ENCODE results near the gene HTATSF1. TPM values are rescaled to one million over a fixed set of nuclear protein-coding genes. Genes with fewer than 3 reads are reported as not detected.

HTATSF1 gene
- total and polyA plus RNA-seq, 4 donors, result 28.0 to 65.4 (median 30.2) TPM

DNA sequence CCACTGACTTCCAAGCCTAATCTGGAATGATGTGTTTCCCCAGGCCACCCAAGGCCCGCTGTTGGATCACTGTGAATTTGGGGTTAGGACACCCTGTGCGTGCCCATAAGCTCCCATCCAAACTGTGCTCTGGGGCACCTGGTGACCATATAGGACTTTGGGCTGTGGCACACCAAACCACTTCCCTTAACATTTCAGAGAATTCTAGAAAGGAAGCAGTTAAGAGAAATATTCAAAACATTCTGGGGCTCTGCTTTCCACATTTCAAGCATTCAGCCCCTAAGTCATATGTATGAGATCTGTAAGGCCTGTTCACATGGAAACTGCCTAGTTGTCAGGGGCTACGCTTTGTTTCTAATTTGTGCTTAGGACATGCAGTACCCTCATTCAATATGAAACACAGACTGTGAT, 49.0 kb downstream of the HTATSF1 start:
- ATAC-seq (ENCODE audit: low FRiP score), result no peak
- Histone ChIP-seq H3K4me1 (ENCODE audit: control insufficient read depth in 1 of 2, insufficient read depth in 2 of 2, low read length in 2 of 2) (no peaks in the 10 kb centered on the region), H3K4me3 (ENCODE audit: low read length in 2 of 2) (no peak overlapping the region), H3K27me3 (ENCODE audit: control insufficient read depth in 1 of 2, insufficient read depth in 2 of 2, low read length in 1 of 2) (no peaks in the 10 kb centered on the region), H3K9me3 (ENCODE audit: control insufficient read depth, low read length) (no peaks in the 10 kb centered on the region), H3K36me3 (ENCODE audit: control insufficient read depth in 1 of 2, insufficient read depth in 2 of 2, low read length in 1 of 2) (no peaks in the 10 kb centered on the region), H3K27ac (ENCODE audit: low read depth in 1 of 2, low read length in 2 of 2) (no peak overlapping the region)
- intact Hi-C loops (cut with DNase I), result no loop called here
- WGBS, 2 donors, result 77 to 93% methylated on average over 3 of the region's 3 CpGs
- no peak for DNase-seq

DNA sequence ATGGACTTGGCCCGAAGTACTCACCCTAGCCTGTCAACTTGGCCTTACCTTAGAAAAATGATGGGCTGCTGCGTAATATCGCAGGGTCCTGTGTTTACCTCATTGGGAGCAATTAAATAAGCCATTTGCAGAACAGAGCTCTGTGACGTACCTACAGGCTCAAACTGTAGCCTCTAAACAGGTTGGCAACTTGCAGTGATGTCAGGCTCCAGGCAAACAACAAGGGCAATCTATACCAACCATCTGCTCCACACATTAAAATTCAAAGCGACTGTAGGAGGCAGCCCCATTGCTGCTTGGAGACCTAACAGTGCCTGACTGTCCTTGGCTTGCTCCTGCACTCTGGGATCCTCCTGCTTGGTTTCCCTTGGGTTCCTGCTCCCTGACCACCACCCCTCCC, 51.8 kb downstream of the HTATSF1 start:
- Histone ChIP-seq H3K27me3 (ENCODE audit: control insufficient read depth in 1 of 2, insufficient read depth in 2 of 2, low read length in 1 of 2) (no peaks in the 10 kb centered on the region), H3K4me1 (ENCODE audit: control insufficient read depth in 1 of 2, insufficient read depth in 2 of 2, low read length in 2 of 2) (no peaks in the 10 kb centered on the region), H3K36me3 (ENCODE audit: control insufficient read depth in 1 of 2, insufficient read depth in 2 of 2, low read length in 1 of 2) (no peaks in the 10 kb centered on the region), H3K9me3 (ENCODE audit: control insufficient read depth, low read length) (no peaks in the 10 kb centered on the region), H3K27ac (ENCODE audit: low read depth in 1 of 2, low read length in 2 of 2) (no peak overlapping the region), H3K4me3 (ENCODE audit: low read length in 2 of 2) (no peak overlapping the region)
- no peak for DNase-seq
- WGBS, 2 donors, result 76 to 87% methylated on average over 5 of the region's 5 CpGs
- intact Hi-C loops (cut with DNase I), result no loop called here
- ATAC-seq (ENCODE audit: low FRiP score), result no peak

DNA sequence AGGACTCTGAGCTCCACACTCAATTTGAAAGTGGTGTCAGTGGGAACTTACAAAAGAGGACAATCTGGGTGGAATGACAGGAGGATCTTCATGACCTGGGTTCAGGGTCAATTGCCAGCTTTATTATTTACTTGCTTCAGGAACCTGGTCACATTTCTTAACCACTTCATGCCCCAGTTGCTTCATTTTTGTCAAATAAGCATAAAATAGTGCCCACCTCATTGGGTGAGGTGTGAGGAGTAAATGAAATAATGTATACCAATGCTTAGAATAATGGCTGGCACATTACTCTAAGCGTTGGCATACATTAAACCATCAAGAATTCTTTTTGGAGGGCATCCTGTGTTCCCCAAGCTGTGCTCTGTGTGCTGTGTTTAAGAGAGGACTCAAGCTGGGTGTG, 54.0 kb downstream of the HTATSF1 start:
- Histone ChIP-seq H3K36me3 (ENCODE audit: control insufficient read depth in 1 of 2, insufficient read depth in 2 of 2, low read length in 1 of 2) (no peaks in the 10 kb centered on the region), H3K4me3 (ENCODE audit: low read length in 2 of 2) (no peak overlapping the region), H3K27ac (ENCODE audit: low read depth in 1 of 2, low read length in 2 of 2) (no peak overlapping the region), H3K27me3 (ENCODE audit: control insufficient read depth in 1 of 2, insufficient read depth in 2 of 2, low read length in 1 of 2) (no peaks in the 10 kb centered on the region), H3K4me1 (ENCODE audit: control insufficient read depth in 1 of 2, insufficient read depth in 2 of 2, low read length in 2 of 2) (no peaks in the 10 kb centered on the region), H3K9me3 (ENCODE audit: control insufficient read depth, low read length) (no peaks in the 10 kb centered on the region)
- 67 to 85% methylated on average over 1 of the region's 1 CpG for WGBS, 2 donors
- intact Hi-C loops (cut with DNase I), result no loop called here
- DNase-seq (no peak), ATAC-seq (ENCODE audit: low FRiP score) (no peak)

DNA sequence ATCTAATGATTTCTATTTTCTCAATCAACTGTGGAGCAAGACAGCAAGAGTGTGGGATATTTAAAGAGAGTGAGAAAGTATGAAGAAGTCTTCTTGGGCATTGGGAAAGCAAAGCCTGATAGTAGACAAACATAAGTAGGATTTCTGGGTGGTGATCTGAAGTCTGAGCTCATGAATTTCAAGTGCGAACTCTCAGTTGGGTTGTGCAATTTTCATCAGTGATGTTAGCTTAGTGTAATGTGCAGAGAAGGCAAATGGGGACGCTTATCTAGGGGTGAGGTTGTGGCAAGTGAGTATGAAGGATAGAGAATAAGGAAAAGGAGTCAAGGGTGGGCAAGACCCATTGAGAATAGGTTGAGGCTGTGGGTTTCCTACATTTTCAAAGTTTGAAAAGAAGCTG, 58.3 kb downstream of the HTATSF1 start:
- H3K9me3 ChIP-seq (ENCODE audit: control insufficient read depth, low read length), result no peaks in the 10 kb centered on the region
- H3K4me3 ChIP-seq (ENCODE audit: low read length in 2 of 2), result no peak overlapping the region
- intact Hi-C loops (cut with DNase I), result no loop called here
- DNase-seq (no peak), ATAC-seq (ENCODE audit: low FRiP score) (no peak)
- no peak overlapping the region for H3K27ac ChIP-seq (ENCODE audit: low read depth in 1 of 2, low read length in 2 of 2)
- no peaks in the 10 kb centered on the region for H3K4me1 ChIP-seq (ENCODE audit: control insufficient read depth in 1 of 2, insufficient read depth in 2 of 2, low read length in 2 of 2)
- no peaks in the 10 kb centered on the region for H3K36me3 ChIP-seq (ENCODE audit: control insufficient read depth in 1 of 2, insufficient read depth in 2 of 2, low read length in 1 of 2)
- 55 to 81% methylated on average over 2 of the region's 2 CpGs for WGBS, 2 donors
- no peaks in the 10 kb centered on the region for H3K27me3 ChIP-seq (ENCODE audit: control insufficient read depth in 1 of 2, insufficient read depth in 2 of 2, low read length in 1 of 2)

Small RNAs within 50 kb of the gene (microRNA-seq; reads per million reads assigned to microRNA genes)
- gene MIR934, result 0 reads per million in 2 donors

Other genes with a start within 250 kb of the HTATSF1 start
- gene MAP7D3, start 246.2 kb upstream of the HTATSF1 start, total RNA-seq, result 10 to 100 TPM; 28.5 to 30.9 TPM
- 10 to 100 TPM in 1 of 2 donors, 1 to 10 TPM in 1; 9.8 to 24.8 TPM for gene MAP7D3, start 246.2 kb upstream of the HTATSF1 start, polyA plus RNA-seq
- 1 to 10 TPM in 1 of 2 donors, under 1 TPM in 1; 0.32 to 1.5 TPM for gene ADGRG4, start 196.6 kb upstream of the HTATSF1 start, total RNA-seq
- gene ADGRG4, start 196.6 kb upstream of the HTATSF1 start, polyA plus RNA-seq, result not detected
- gene BRS3, start 9.6 kb upstream of the HTATSF1 start, total RNA-seq, result not detected
- gene BRS3, start 9.6 kb upstream of the HTATSF1 start, polyA plus RNA-seq, result not detected
- gene VGLL1, start 34.6 kb downstream of the HTATSF1 start, total RNA-seq, result not detected
- not detected for gene VGLL1, start 34.6 kb downstream of the HTATSF1 start, polyA plus RNA-seq
- gene CD40LG, start 150.6 kb downstream of the HTATSF1 start, total RNA-seq, result under 1 TPM; 0.26 to 0.81 TPM
- gene CD40LG, start 150.6 kb downstream of the HTATSF1 start, polyA plus RNA-seq, result not detected

All from aorta (tissue), 5 donors.